Activated CD8-positive, alpha-beta T cell treated with anti-CD3 and anti-CD28 coated beads, Interleukin-2, amount 10 ng/mL, durations not matched to agents 7 days and 5 days (primary cell): Measurements from ENCODE around the gene PRR5. TPM values are rescaled to one million over a fixed set of nuclear protein-coding genes. Genes with fewer than 3 reads are reported as not detected.
"Not testable (repeated sequence)": the region's sequence is repeated elsewhere in the genome, so short reads cannot be mapped to it uniquely, and the experiment has no call there.

Experiments
- ATAC-seq: fragments of 150-1000 bp; cut with Tn5 transposase; one replicate; pipeline ENCODE4 v1.10.0; 2021; ENCODE audit warnings: moderate library complexity
- CTCF ChIA-PET: fragments of 350-600 bp; sonication (Branson Sonifier 250); formaldehyde crosslinking; loops from one replicate; lab custom pipeline; 2021; ENCODE audit warnings: antibody characterized with exemption; lab: Charles Lee
- POLR2A ChIA-PET: fragments of 350-600 bp; sonication (Branson Sonifier 250); formaldehyde crosslinking; loops from one replicate; lab custom pipeline; 2021; ENCODE audit warnings: antibody characterized with exemption; lab: Charles Lee
- DNase-seq: peaks from one replicate; pipeline ENCODE4 v3.0.0-alpha.2; 2020
- H3K27ac Mint-ChIP-seq: one replicate; pipeline ENCODE4 v1.8.0; 2021; ENCODE audit warnings: mild to moderate bottlenecking, mixed read lengths
- H3K27me3 Mint-ChIP-seq: one replicate; pipeline ENCODE4 v1.8.0; 2021; ENCODE audit warnings: low read depth, mixed read lengths
- H3K36me3 Mint-ChIP-seq: one replicate; pipeline ENCODE4 v1.8.0; 2021; ENCODE audit warnings: low read depth, mixed read lengths
- H3K4me1 Mint-ChIP-seq: one replicate; pipeline ENCODE4 v1.8.0; 2021; ENCODE audit warnings: low read depth, mixed read lengths
- H3K4me3 Mint-ChIP-seq: one replicate; pipeline ENCODE4 v1.8.0; 2021; ENCODE audit warnings: mild to moderate bottlenecking, mixed read lengths
- H3K9me3 Mint-ChIP-seq: one replicate; pipeline ENCODE4 v1.8.0; 2022; ENCODE audit warnings: mixed read lengths; ENCODE audit not compliant: insufficient read depth
- total RNA-seq, 2 experiments: library from RNA; stranded (reverse); gene quantifications; one replicate each; pipeline ENCODE4 v1.2.3, GENCODE V29; 2021

The PRR5 gene
- total RNA-seq, 2 experiments from 2014 or later: 29.4 to 31.5 TPM

DNA sequence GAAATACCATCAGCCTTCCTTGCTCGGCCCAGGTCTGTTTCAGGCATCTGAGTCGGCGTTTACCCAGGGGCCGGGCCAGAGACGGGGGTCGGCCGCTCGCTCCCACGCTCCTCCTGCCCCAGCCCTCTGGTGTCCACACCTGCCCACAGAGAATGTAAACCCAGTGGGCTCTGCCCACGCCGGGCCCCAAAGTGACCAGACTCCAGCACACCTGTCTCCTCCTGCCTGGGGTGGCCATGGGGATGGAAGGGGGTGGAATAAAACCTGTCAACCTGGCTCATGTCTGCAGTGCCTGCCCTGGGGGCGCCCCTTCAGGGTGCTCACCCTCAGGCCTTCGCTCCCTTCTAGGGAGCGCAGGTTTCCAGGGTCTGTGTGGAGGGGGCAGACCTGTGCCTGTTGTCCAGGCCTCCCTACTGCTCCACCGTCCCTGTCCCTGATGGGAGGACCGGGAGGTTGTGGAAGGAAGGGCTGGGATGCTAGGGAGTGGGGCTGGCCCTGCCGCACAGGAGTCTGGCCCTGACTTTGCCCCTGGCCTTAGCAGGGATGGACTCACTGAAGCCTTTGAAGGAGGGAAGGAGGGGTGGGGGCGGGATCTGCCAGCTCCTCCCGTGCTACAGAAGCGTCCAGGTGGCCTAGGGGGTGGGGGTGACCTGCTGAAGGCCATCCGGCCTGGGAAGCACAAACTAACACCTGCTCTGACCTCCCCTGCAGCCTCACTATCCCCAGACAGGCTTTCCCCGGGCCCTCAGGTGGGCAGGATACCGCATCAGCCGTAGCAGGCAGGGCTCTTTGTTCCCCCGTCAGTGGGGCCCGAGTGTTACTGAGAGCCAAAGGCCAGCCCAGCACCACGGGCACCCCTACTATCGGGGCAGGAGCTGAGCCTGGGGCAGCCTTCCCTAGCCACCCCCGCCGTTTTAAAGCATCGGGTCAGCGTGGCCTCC, 35.7 kb downstream of the PRR5 start:
- CTCF ChIA-PET: interaction anchor here (0.9 kb wide), 2 partner anchors 40 to 53 kb away, joined by 3 to 4 read pairs; no protein-coding TSS in a partner anchor

DNA sequence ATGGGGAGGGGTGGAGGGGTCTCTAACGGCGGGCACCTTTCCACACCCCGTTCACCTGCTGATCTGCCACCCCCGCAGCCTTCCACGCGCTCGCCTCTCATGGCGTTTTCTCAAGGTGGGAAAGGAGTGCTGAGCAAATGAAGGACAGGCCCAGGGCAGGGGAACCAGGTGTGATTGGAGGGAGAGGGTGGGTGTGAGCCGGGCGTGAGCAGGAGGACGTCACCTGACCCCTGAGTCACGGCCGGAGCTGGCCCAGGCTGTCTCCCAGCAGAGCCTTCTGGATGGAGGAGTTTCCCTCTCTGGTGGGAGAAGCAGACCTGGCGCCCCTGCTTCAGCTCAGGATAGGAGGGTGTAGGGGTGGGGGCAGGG, 36.3 kb downstream of the PRR5 start:
- no peak for DNase-seq
- Mint-ChIP-seq H3K27me3 (no peaks in the 10 kb centered on the region), H3K27ac (no peak overlapping the region), H3K36me3 (no peaks in the 10 kb centered on the region), H3K4me3 (no peak overlapping the region), H3K9me3 (no peaks in the 10 kb centered on the region), H3K4me1 (peaks cover 3% of the 10 kb centered on the region)
- no peak for ATAC-seq
- ChIA-PET POLR2A (no interaction called here), CTCF (interaction anchor here (0.9 kb wide), 2 partner anchors 41 to 53 kb away, joined by 3 to 4 read pairs; no protein-coding TSS in a partner anchor)

More for the DNA sequence above, 35.7 kb downstream of the PRR5 start:
- no peaks in the 10 kb centered on the region for H3K36me3 Mint-ChIP-seq
- DNase-seq (no peak), ATAC-seq (no peak)
- H3K27ac Mint-ChIP-seq: no peak overlapping the region
- no peaks in the 10 kb centered on the region for H3K27me3 Mint-ChIP-seq
- POLR2A ChIA-PET: no interaction called here
- H3K9me3 Mint-ChIP-seq: no peaks in the 10 kb centered on the region
- H3K4me3 Mint-ChIP-seq: no peak overlapping the region
- peaks cover 3% of the 10 kb centered on the region for H3K4me1 Mint-ChIP-seq

DNA sequence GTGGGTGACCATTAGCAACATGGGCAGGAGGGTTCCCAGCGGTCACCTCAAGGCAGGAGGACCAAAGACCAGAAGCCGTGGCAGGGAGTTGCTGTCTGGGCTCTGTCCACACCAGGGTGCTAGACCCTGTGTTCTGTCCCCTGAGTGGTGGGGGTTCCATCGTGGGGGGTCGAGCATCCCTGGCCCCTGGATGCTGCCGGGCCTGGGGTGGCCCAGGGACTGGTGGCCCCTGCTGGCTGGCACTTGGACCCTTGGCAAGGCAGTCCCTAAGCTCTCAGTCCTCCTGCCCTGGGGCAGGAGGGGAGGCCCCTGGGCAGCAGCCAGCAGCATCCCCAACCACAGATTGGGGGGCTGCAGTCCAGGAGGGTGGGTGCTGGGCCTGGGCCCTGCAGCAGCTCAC, 37.0 kb downstream of the PRR5 start:
- Mint-ChIP-seq H3K4me1 (peaks cover 3% of the 10 kb centered on the region), H3K9me3 (no peaks in the 10 kb centered on the region), H3K4me3 (no peak overlapping the region), H3K36me3 (no peaks in the 10 kb centered on the region), H3K27ac (no peak overlapping the region), H3K27me3 (no peaks in the 10 kb centered on the region)
- POLR2A ChIA-PET: no interaction called here
- CTCF ChIA-PET: interaction anchor here (0.9 kb wide), 1 partner anchor 54 kb away, joined by 4 read pairs; no protein-coding TSS in a partner anchor
- no peak for DNase-seq
- ATAC-seq: no peak

DNA sequence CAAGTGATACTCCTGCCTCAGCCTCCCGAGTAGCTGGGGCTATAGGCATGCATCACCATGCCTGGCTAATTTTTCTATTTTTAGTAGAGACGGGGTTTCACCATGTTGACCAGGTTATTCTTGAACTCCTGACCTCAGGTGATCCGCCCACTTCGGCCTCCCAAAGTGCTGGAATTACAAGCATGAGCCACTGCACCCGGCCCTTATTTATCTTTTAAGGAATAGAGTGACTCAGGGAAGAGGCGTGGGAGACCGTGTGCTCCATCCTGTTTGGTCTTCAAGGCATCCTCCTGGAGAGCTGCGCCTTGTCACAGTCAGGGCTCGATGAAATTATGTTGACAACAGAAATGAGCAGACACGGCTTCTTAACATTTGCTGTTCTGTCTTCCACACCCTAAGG, 37.7 kb downstream of the PRR5 start:
- H3K9me3 Mint-ChIP-seq, DNase-seq, H3K36me3 Mint-ChIP-seq, H3K27me3 Mint-ChIP-seq, H3K4me1 Mint-ChIP-seq, H3K4me3 Mint-ChIP-seq, ATAC-seq, H3K27ac Mint-ChIP-seq, POLR2A ChIA-PET, CTCF ChIA-PET: not testable (repeated sequence)

DNA sequence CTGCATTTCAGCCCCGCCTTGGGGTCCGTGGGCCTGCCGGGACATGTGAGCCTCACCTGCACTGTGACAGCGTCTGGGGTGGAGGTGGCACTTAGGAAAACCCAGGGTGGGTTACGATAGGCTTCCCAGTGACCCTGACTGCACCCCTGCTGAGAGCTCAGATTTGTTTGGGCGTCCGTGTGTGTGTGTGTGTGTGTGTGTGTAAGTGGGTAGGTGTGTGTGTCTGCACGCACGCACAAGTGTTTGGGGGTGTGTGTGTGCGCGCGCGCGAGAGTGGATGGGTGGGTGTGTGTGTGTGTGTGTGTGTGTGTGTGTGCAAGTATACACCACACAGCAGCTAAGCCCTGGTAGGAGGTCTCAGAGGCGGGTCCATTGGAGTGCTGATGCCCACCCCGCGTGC, 38.3 kb downstream of the PRR5 start:
- ChIA-PET POLR2A (no interaction called here), CTCF (no interaction called here)
- Mint-ChIP-seq H3K27ac (no peak overlapping the region), H3K27me3 (no peaks in the 10 kb centered on the region), H3K9me3 (no peaks in the 10 kb centered on the region), H3K36me3 (no peaks in the 10 kb centered on the region), H3K4me3 (no peak overlapping the region), H3K4me1 (peaks cover 3% of the 10 kb centered on the region)
- ATAC-seq (no peak), DNase-seq (no peak)

DNA sequence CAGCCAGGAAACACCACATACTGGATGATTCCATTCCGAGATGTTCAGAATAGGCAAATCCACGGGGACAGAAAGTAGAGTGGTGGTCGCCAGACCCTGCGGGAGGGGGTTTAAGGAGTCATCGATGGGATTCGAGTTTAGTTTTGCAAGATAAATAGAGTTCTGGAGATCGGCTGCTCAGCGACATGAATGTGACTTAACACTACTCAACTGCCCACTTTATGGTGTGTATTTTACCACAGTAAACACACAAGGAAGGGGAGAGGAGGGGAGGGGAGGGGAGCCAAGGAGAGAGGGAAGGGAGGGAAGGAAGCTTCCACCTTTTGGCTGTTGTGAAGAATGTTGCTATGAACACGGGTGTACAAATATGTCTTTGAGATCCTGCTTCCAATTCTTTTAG, 39.9 kb downstream of the PRR5 start:
- Mint-ChIP-seq H3K27me3 (no peaks in the 10 kb centered on the region), H3K4me3 (no peak overlapping the region), H3K4me1 (no peaks in the 10 kb centered on the region), H3K36me3 (no peaks in the 10 kb centered on the region), H3K9me3 (no peaks in the 10 kb centered on the region), H3K27ac (no peak overlapping the region)
- no peak for DNase-seq
- ATAC-seq: no peak
- CTCF ChIA-PET: no interaction called here
- POLR2A ChIA-PET: no interaction called here

DNA sequence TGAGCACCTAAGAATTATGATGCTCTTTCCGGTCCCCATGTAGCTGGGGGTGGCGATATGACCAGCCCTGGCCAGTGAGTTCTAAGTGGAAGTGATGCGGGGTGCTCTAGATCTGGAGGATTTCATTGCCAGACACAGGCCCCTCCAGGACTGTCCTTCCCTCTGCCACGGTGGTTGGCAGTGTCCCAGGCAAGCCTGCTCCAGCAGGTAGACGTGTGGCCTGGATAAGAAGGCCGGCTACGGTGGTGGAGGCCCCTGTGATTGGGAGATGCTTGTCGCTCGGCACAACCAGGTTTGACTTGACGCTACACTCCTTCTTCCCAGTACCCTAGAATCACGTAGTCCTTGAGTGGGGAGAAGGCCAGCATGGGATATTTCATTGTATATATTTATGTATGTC, 41.2 kb downstream of the PRR5 start:
- H3K36me3 Mint-ChIP-seq: no peaks in the 10 kb centered on the region
- no peaks in the 10 kb centered on the region for H3K4me1 Mint-ChIP-seq
- ChIA-PET CTCF (no interaction called here), POLR2A (no interaction called here)
- ATAC-seq: no peak
- no peak overlapping the region for H3K27ac Mint-ChIP-seq
- DNase-seq: no peak
- peaks cover 2% of the 10 kb centered on the region for H3K27me3 Mint-ChIP-seq
- no peaks in the 10 kb centered on the region for H3K9me3 Mint-ChIP-seq
- no peak overlapping the region for H3K4me3 Mint-ChIP-seq

DNA sequence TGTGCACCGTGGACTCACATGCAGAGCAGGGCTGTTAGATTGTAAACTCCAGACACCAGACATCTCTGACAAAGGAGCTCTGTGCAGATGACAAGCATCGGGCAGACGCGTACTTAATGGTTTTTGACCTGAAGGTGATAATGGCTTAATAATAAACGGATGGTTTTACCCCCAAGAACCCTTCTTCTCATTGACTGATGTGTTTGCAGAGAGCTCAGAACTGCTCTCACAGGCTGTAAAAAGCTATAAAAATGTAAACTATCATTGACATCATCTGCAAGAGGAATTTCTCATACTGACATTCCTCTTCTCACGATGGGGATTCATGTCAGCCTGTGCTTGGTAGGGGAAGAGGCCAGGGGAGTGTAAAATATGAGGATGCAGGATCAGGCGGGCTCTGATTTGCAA, 41.8 kb downstream of the PRR5 start:
- ChIA-PET CTCF (no interaction called here), POLR2A (no interaction called here)
- H3K4me1 Mint-ChIP-seq: no peaks in the 10 kb centered on the region
- no peaks in the 10 kb centered on the region for H3K9me3 Mint-ChIP-seq
- H3K27me3 Mint-ChIP-seq: peaks cover 2% of the 10 kb centered on the region
- DNase-seq: no peak
- H3K4me3 Mint-ChIP-seq: no peak overlapping the region
- no peaks in the 10 kb centered on the region for H3K36me3 Mint-ChIP-seq
- ATAC-seq: no peak
- no peak overlapping the region for H3K27ac Mint-ChIP-seq

DNA sequence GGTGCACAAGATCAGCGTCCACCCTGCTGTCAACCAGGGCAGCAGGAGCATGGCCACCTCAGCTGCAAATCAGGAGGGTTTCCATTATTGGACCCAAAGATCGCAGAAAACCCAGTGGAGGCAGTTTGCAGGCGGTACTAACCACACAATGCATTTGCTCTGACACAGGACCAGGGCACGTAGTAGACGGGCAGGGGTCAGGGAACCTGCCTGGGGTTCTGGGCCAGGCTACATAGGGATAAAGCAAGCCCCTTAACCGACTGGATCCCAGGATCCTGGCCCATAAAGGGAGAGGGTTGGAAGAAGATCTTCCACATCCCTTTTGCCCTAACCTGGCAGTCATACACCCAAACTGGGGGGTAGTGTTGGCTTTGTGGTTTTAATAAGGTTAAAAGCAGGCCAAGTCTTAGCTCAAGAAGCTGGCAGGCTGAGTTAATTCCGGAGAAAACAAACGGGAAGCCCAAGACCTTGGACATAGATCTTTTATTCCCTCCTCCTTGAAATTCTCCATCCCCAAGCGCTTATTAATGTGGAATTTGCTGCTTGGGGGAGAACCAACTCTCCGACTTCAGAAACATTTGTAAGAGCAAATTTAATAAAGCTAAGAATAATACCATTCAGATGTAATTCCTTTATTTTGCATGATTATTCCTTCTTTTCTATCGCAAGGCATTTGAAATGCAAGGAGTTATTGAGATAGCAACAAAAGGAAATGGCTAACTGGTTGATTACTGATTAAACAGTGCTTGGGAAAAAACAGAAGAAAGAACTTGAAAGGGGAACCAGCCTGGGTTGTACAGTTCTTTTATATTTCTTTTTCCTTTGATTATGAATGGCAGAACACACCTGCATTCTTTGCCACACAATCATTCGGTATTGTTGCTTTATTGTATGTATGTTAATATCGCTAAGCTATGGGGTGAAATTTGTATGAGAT, 44.1 kb downstream of the PRR5 start:
- ATAC-seq (no peak), DNase-seq (no peak)
- POLR2A ChIA-PET: interaction anchor here (0.6 kb wide), 1 partner anchor 329 kb away, joined by 3 read pairs; no protein-coding TSS in a partner anchor
- CTCF ChIA-PET: no interaction called here
- H3K36me3 Mint-ChIP-seq: no peaks in the 10 kb centered on the region
- no peaks in the 10 kb centered on the region for H3K4me1 Mint-ChIP-seq
- H3K9me3 Mint-ChIP-seq: no peaks in the 10 kb centered on the region
- H3K4me3 Mint-ChIP-seq: no peak overlapping the region
- peaks cover 11% of the 10 kb centered on the region for H3K27me3 Mint-ChIP-seq
- H3K27ac Mint-ChIP-seq: no peak overlapping the region

DNA sequence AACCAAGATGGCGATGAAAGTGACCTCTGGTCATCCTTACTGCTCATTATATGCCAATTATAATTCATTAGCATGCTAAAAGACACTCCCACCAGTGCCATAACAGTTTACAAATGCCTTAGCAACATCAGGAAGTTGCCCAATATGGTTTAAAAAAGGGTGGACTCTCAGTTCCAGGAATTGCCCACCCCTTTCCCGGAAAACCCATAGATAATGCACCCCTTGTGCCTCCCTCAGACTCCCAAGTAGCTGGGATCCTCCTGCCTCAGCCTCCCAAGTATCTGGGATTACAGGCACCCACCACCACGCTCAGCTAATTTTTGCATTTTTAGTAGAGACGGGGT, 45.8 kb downstream of the PRR5 start:
- H3K36me3 Mint-ChIP-seq, CTCF ChIA-PET, DNase-seq, ATAC-seq, H3K9me3 Mint-ChIP-seq, H3K4me1 Mint-ChIP-seq, H3K4me3 Mint-ChIP-seq, H3K27ac Mint-ChIP-seq: not testable (repeated sequence)
- peaks cover 19% of the 10 kb centered on the region for H3K27me3 Mint-ChIP-seq
- POLR2A ChIA-PET: interaction anchor here (0.6 kb wide), 1 partner anchor 1925 kb away, joined by 3 read pairs; no protein-coding TSS in a partner anchor

DNA sequence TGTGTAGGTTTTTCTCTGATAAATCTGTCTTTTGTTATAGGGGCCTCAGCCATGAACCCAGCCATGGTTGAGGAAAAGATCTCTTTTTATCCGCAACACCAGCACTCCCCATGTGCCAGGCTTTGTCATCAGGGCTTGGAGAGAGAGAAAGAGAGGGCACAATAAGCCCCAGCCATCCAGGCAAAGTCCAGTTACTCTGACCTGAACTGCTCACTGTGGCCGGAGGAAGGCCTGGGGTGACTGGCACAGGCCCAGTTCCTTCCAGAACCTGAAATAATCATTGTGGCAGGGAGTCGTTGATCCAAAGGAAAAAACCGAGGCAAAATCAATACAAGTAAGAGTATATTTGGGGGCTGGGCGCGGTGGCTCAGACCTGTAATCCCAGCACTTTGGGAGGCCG, 46.5 kb downstream of the PRR5 start:
- Mint-ChIP-seq H3K27me3 (peaks cover 24% of the 10 kb centered on the region), H3K9me3 (no peaks in the 10 kb centered on the region), H3K27ac (no peak overlapping the region), H3K36me3 (no peaks in the 10 kb centered on the region), H3K4me3 (no peak overlapping the region), H3K4me1 (peaks cover 3% of the 10 kb centered on the region)
- no peak for DNase-seq
- ATAC-seq: no peak
- CTCF ChIA-PET: no interaction called here
- POLR2A ChIA-PET: no interaction called here

DNA sequence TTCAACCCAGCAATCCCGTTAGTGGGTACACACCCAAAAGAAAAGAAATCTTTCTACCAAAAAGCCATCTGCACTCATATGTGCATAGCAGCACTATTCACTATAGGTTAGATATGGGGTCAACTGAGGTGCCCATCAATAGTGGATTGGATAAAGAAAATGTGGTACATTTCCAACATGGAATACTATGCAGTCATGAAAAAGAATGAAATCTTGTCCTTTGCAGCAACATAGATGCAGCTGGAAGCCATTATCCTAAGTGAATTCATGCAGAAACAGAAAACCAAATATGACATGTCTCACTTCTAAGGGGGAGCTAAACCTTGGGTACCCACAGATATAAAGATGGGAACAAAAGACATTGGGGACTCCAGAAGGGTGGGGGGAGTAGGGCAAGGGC, 48.5 kb downstream of the PRR5 start:
- no peak for ATAC-seq
- H3K4me3 Mint-ChIP-seq: no peak overlapping the region
- peaks cover 43% of the 10 kb centered on the region for H3K27me3 Mint-ChIP-seq
- peaks cover 3% of the 10 kb centered on the region for H3K4me1 Mint-ChIP-seq
- no peaks in the 10 kb centered on the region for H3K36me3 Mint-ChIP-seq
- no peak overlapping the region for H3K27ac Mint-ChIP-seq
- no peaks in the 10 kb centered on the region for H3K9me3 Mint-ChIP-seq
- no peak for DNase-seq
- CTCF ChIA-PET: no interaction called here
- POLR2A ChIA-PET: no interaction called here
